Thyroid gland (tissue), 4 donors: ENCODE measurements around the gene MAP2K5.

Experiments used
- POLR2A ChIP-seq, 2 donors: fragments of 450-650 bp; IDR thresholded peaks; one replicate each; pipeline ENCODE4 v1.6.1; 2017; ENCODE audit warnings: antibody characterized with exemption in 2 of 2, mild to moderate bottlenecking in 2 of 2, moderate library complexity in 1 of 2
- TF ChIP-seq, protein P1 (sequence below), 6 experiments: fragments of 200-600 bp in 3 of 6; fragments of 450-650 bp in 3 of 6; sonication (generic) in 3 of 6; IDR thresholded peaks; one replicate each; pipeline ENCODE4 v1.5.1; 2016 to 2019; ENCODE audit warnings: antibody characterized with exemption in 6 of 6, mild to moderate bottlenecking in 2 of 6, inconsistent platforms in 1 of 6, moderate library complexity in 1 of 6

DNA sequence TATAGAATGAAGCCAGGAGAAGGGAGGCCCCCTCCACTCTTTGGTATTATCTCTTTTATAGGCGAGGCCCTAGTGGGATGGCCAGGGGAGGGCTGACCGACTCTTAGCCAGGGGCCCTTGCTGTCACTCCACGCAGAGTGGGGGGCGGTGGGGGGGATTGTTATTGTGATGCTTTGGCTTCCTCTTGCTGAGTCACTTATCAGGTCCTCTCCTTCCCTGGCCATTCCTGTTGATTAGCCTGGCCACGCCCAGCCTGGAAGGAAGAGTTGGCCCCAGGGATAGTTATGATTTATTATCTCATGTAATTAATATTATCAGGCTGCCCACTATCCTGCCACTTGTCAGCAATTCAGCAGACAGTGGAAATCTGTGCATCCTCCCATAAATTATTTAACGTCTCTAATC lies 257.3 kb downstream of the MAP2K5 start:
- no peak for TF ChIP-seq POLR2A (IDR thresholded peaks at IDR 0.05)
- TF ChIP-seq, protein P1, sequence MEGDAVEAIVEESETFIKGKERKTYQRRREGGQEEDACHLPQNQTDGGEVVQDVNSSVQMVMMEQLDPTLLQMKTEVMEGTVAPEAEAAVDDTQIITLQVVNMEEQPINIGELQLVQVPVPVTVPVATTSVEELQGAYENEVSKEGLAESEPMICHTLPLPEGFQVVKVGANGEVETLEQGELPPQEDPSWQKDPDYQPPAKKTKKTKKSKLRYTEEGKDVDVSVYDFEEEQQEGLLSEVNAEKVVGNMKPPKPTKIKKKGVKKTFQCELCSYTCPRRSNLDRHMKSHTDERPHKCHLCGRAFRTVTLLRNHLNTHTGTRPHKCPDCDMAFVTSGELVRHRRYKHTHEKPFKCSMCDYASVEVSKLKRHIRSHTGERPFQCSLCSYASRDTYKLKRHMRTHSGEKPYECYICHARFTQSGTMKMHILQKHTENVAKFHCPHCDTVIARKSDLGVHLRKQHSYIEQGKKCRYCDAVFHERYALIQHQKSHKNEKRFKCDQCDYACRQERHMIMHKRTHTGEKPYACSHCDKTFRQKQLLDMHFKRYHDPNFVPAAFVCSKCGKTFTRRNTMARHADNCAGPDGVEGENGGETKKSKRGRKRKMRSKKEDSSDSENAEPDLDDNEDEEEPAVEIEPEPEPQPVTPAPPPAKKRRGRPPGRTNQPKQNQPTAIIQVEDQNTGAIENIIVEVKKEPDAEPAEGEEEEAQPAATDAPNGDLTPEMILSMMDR (IDR thresholded peaks at IDR 0.05): no peak
